H1 (cell line): ENCODE results near the gene BCAP31. TPM values are rescaled to one million over a fixed set of nuclear protein-coding genes. Genes with fewer than 3 reads are reported as not detected.
A peak's percentile ranks its signal among the peaks of the same experiment; 100 is the strongest.

ENCODE experiments used
- EZH2 ChIP-seq: fragments of 200-600 bp; sonication (generic); IDR thresholded peaks from 2 replicates; pipeline ENCODE4 v1.7.1; 2012; ENCODE audit warnings: low read depth, mild to moderate bottlenecking, moderate library complexity, low read length, inconsistent platforms; ENCODE audit not compliant: severe bottlenecking
- PHF8 ChIP-seq: fragments of 200-600 bp; sonication (generic); conservative IDR thresholded peaks from 2 replicates; pipeline ENCODE4 v1.7.1; 2012; ENCODE audit warnings: low read depth, mild to moderate bottlenecking, inconsistent platforms, low read length, moderate library complexity
- TAF1 ChIP-seq: IDR thresholded peaks from 2 replicates; pipeline ENCODE4 v1.6.1; 2011; ENCODE audit warnings: mild to moderate bottlenecking, low read depth, low read length
- polyA plus RNA-seq, 7 experiments: library from polyadenylated mRNA; depleted of rRNA in 3 of 7; stranded (reverse) in 5 of 7; unstranded in 2 of 7; fragments of >200 nt in 5 of 7; fragments of 200-250 nt in 2 of 7; gene quantifications; 1 replicate in 5 of 7; 2 replicates in 1 of 7; 4 replicates in 1 of 7; pipeline versions ENCODE4 v1.2.1 to v1.2.3, GENCODE V29; 2011 to 2013; ENCODE audit warnings: missing spikeins in 2 of 7, mixed read lengths in 2 of 7
- total RNA-seq: library from RNA; stranded (reverse); fragmentation: NEBNext Ultra II Directional; extraction: Animal tissue kit (Norgen Biotek cat#: 25700); gene quantifications from 2 replicates; pipeline ENCODE4 v1.2.1, GENCODE V29; 2021
- TF ChIP-seq, protein P1 (sequence below): fragments of 300-600 bp; sonication (generic); IDR thresholded peaks from 2 replicates; pipeline ENCODE4 v1.7.1; 2012; ENCODE audit warnings: low read length, moderate library complexity, mild to moderate bottlenecking, inconsistent platforms; ENCODE audit not compliant: insufficient replicate concordance

Gene BCAP31
- total and polyA plus RNA-seq, 2 of the 8 experiments (the other 6 are each of a cell fraction or from before 2014, with no cell fraction given) = 136 to 159 TPM

DNA sequence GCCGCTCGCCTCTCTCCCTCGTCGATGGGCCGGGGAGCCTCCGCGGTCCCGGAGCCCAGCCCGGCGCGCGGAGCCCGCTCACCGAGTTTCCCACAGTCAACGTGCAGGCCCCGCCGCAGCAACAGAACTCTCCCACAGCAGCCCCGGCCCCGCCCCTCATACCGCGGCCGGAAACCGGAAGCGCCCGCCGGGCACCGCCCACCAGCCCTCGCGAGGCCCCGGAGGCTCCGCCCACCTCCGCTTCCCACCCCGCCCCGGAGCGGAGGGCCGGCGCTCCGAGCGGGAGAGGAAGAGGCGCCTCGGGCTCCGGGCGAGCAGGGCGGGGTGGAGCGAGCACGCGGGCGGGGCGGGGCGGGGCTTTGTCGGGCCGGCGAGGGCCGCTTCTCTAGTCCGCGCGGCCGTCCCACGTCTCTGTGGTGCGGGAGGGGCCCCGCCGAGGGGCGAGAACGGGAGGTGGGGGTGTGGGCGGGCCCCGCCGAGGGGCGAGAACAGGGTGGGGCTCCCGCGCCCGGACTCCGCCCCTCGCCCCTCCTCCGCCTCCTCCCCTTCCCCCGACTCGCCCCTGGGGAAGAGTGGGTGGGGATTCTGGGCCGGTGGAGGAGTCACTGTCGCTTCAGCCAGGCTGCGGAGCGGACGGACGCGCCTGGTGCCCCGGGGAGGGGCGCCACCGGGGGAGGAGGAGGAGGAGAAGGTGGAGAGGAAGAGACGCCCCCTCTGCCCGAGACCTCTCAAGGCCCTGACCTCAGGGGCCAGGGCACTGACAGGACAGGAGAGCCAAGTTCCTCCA lies at the start of gene BCAP31, which contains the start of gene ABCD1 (continued):
- TF ChIP-seq, protein P1, sequence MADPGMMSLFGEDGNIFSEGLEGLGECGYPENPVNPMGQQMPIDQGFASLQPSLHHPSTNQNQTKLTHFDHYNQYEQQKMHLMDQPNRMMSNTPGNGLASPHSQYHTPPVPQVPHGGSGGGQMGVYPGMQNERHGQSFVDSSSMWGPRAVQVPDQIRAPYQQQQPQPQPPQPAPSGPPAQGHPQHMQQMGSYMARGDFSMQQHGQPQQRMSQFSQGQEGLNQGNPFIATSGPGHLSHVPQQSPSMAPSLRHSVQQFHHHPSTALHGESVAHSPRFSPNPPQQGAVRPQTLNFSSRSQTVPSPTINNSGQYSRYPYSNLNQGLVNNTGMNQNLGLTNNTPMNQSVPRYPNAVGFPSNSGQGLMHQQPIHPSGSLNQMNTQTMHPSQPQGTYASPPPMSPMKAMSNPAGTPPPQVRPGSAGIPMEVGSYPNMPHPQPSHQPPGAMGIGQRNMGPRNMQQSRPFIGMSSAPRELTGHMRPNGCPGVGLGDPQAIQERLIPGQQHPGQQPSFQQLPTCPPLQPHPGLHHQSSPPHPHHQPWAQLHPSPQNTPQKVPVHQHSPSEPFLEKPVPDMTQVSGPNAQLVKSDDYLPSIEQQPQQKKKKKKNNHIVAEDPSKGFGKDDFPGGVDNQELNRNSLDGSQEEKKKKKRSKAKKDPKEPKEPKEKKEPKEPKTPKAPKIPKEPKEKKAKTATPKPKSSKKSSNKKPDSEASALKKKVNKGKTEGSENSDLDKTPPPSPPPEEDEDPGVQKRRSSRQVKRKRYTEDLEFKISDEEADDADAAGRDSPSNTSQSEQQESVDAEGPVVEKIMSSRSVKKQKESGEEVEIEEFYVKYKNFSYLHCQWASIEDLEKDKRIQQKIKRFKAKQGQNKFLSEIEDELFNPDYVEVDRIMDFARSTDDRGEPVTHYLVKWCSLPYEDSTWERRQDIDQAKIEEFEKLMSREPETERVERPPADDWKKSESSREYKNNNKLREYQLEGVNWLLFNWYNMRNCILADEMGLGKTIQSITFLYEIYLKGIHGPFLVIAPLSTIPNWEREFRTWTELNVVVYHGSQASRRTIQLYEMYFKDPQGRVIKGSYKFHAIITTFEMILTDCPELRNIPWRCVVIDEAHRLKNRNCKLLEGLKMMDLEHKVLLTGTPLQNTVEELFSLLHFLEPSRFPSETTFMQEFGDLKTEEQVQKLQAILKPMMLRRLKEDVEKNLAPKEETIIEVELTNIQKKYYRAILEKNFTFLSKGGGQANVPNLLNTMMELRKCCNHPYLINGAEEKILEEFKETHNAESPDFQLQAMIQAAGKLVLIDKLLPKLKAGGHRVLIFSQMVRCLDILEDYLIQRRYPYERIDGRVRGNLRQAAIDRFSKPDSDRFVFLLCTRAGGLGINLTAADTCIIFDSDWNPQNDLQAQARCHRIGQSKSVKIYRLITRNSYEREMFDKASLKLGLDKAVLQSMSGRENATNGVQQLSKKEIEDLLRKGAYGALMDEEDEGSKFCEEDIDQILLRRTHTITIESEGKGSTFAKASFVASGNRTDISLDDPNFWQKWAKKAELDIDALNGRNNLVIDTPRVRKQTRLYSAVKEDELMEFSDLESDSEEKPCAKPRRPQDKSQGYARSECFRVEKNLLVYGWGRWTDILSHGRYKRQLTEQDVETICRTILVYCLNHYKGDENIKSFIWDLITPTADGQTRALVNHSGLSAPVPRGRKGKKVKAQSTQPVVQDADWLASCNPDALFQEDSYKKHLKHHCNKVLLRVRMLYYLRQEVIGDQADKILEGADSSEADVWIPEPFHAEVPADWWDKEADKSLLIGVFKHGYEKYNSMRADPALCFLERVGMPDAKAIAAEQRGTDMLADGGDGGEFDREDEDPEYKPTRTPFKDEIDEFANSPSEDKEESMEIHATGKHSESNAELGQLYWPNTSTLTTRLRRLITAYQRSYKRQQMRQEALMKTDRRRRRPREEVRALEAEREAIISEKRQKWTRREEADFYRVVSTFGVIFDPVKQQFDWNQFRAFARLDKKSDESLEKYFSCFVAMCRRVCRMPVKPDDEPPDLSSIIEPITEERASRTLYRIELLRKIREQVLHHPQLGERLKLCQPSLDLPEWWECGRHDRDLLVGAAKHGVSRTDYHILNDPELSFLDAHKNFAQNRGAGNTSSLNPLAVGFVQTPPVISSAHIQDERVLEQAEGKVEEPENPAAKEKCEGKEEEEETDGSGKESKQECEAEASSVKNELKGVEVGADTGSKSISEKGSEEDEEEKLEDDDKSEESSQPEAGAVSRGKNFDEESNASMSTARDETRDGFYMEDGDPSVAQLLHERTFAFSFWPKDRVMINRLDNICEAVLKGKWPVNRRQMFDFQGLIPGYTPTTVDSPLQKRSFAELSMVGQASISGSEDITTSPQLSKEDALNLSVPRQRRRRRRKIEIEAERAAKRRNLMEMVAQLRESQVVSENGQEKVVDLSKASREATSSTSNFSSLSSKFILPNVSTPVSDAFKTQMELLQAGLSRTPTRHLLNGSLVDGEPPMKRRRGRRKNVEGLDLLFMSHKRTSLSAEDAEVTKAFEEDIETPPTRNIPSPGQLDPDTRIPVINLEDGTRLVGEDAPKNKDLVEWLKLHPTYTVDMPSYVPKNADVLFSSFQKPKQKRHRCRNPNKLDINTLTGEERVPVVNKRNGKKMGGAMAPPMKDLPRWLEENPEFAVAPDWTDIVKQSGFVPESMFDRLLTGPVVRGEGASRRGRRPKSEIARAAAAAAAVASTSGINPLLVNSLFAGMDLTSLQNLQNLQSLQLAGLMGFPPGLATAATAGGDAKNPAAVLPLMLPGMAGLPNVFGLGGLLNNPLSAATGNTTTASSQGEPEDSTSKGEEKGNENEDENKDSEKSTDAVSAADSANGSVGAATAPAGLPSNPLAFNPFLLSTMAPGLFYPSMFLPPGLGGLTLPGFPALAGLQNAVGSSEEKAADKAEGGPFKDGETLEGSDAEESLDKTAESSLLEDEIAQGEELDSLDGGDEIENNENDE = no peak
- TF ChIP-seq PHF8 (peak; percentile 50; the same call in 1 of the 2 replicates), EZH2 (no peak), TAF1 (peak; percentile 44; the same call in 1 of the 2 replicates)
